GM21619 (cell line): ENCODE results near the gene ADGRG2.
"Not testable (repeated sequence)": the region's sequence is repeated elsewhere in the genome, so short reads cannot be mapped to it uniquely, and the experiment has no call there.

Experiments used
- ATAC-seq: cut with Tn5 transposase; IDR thresholded peaks from one replicate; pipeline ENCODE4 v1.9.1; 2021; ENCODE audit not compliant: unreplicated experiment

ADGRG2 gene

DNA sequence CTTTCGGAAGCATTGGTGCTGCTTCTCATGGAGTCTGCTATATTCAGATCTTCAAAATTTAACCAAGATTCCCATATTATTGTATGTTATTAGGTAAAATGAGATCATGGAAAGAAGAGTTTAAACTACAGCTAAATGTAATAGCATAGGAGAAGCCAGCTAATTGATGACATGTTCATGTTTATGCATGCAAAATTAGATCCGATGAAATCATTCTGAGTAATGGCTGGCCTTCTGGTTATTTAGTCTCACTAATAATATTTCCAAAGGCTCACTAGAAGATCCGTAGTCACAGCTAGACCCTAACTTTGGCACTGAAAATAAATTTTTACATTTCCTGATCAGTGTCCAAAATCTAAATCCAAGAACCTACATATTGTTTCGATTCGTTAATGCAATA lies 118.5 kb downstream of the ADGRG2 start:
- no peak for ATAC-seq

DNA sequence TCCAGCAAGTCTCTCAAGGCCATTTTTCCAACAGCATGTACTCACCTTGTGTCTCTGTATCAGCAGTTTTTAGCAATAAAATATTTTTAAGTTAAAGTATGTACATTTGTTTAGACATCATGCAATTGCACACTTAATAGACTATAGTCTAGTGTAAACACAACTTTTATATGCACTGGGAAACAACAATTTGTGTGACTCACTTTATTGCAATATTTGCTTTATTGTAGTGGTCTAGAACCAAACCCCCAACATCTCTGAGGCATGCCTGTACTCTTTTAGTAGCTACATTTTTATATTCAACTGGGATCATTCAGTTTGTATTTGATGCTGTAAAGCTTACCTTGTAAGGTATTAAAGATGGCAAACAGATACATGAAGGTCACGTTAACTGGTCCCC lies 123.6 kb downstream of the ADGRG2 start:
- no peak for ATAC-seq

DNA sequence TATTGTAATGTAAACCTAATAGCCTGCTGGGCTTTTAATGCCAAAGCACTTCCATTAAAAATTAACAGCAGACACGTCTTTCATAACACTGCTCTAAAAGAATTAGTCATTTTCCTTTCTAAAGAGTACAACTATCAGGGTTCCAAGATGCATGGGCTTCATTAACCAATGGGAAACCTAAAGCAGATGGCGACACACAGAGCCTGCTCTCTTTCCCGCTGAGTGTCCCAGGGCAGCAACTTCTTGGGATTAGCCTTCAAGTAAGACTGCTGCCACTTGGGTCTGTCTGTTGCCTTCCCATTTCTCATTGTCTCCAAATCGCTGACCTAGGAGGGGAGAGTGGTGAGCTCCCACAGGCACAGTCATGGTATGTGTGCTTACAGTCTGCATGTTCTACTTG lies 124.4 kb downstream of the ADGRG2 start:
- ATAC-seq, result no peak

GRCh38 chrX:18996536-18996935 lies 125.7 kb downstream of the ADGRG2 start:
- ATAC-seq, result no peak

DNA sequence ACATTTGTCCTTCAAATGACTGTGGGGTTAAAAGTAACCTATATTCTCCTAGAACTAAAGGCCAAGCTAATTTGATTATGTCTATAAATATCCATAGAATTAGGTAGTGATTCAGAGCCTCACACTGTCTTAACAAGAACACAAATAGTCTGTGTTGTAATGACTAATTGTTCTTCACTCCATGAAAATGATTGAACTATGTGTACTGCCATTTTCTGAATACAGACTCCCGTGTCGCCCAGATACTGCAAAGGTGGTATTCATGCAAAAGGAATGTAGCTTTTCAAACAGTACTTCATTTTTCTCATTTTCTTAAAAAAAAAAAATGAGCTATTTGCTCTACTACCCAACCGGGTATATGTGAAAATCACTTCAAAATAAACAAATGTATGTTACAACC lies 127.0 kb downstream of the ADGRG2 start:
- ATAC-seq, result no peak

DNA sequence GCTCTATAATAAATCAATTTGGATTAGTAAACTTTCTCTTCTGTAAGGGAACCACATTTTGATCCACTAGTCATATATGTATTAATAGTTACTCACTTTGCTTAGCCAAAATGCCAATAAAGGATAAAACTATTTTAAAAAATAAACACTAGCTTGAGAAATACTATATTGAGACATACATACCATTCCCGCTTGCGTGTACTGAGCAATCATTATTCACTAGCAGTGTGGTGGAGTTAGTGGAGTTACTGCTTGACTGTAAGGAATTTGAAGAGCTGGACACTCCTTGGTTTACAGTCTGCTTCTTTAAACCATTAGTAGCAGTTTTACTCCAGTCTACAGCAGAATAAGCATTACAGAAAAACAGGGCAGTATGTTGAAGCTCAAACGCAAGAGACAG lies 127.6 kb downstream of the ADGRG2 start:
- ATAC-seq, result no peak

DNA sequence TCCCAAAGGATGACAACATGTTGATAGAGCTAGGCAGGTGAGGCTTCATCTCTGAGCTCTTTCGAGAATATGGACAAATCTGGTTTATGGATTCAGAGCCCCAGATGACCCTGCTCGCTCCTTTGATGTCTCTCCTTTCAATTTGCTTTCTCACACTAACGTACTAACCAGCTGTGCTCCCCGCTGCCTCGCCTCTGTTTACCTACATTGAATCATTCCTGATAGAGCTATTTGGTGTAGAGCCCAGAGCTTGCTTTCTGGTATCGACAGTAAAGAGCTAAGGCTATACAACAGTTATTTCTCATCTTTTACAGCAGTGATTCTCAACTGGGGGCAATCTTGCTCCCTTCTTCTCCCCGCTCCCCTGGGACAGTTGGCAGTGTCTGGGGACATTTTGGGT lies 129.4 kb downstream of the ADGRG2 start:
- ATAC-seq, result no peak

GRCh38 chrX:18985186-18985435 lies 137.2 kb downstream of the ADGRG2 start:
- ATAC-seq, result no peak

GRCh38 chrX:18984381-18985185 lies 137.7 kb downstream of the ADGRG2 start:
- ATAC-seq, result peak; percentile 81

DNA sequence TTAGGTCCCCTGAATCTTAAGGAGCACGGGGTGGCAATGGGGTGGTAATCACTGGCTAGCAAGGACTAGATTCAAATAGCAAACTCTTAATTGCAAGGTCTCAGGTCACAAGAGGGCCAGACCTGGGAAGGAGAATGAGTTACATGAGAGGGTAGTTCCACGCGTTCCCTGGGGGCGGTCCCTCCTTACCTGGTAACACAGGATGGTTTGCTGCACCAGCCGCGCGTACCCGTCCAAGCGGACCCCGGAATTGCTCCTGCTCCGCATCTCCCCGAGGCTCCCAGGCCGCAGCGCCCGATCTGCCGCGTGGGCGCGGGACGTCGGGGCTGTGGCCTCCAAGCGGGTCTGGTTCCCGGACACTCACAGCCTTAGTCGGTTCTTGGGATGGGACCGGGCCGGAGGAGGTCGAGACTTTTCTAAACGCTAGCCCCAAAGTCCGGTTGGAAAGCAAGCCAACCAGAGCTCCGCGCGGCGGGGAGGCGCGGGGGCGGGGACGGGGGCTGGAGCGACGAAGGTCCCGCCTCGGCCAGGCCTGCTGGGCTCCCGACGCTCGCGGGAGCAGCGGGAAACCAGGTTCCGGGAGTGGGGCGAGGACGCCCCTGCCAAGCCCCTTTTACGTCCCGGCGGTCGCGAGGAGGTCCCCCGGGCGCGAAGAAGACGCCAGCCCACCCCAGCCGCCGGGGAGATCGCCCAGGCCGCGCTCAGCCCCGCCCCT lies 138.4 kb downstream of the ADGRG2 start, which contains the start of gene PHKA2:
Gene PHKA2 (minus strand): TSS at position 449 of the 715 bp plus-strand sequence. CDS start 182 bp downstream, at position 267.
- ATAC-seq, result peak; percentile 47

DNA sequence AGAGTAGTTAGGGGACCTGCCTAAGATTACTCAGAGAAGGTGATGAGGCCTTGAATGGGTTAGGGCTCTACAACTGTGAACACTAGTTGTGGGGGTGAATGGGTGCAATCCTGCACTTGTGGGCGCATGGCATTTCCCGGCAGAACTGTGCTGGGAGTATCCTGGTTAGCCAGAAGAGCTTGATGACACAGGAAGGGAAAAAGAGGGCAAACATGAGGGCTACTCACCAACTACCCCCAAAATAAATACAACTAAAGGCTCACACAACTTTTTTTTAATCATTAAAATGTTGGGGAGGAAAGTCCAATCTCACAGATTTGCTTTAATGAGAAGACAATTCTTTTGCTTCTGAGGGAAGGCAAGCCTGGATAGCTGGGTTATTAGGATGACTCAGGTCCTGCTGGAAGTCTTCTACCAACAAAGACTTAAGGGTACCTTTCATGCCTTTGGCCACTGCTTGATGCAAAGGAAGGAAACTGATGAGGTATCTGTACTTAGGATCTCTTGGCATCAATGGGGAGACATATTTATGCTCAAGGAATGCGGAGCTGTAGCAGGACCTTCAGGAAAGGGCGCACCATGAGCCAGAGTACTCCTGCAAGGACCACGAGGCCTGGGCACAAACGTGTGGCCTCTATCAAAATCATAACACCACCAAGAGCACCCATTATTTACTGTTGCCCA lies 141.0 kb downstream of the ADGRG2 start:
- no peak for ATAC-seq

GRCh38 chrX:18980262-18980661 lies 142.0 kb downstream of the ADGRG2 start:
- not testable (repeated sequence) for ATAC-seq

DNA sequence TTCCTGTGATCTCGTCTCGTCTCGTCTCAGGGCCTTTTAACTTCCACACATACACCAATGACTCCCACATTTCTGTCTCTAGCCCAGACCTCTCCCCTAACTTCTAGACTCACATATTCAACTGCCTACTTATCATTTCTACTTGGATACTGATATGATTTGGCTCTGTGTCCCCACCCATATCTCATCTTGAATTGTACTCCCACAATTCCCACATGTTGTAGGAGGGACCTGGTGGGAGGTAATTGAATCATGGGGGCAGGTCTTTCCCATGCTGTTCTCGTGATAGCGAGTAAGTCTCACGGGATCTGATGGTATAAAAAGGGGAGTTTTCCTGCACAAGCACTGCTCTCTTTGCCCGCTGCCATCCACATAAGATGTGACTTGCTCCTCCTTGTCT lies 147.3 kb downstream of the ADGRG2 start:
- no peak for ATAC-seq

DNA sequence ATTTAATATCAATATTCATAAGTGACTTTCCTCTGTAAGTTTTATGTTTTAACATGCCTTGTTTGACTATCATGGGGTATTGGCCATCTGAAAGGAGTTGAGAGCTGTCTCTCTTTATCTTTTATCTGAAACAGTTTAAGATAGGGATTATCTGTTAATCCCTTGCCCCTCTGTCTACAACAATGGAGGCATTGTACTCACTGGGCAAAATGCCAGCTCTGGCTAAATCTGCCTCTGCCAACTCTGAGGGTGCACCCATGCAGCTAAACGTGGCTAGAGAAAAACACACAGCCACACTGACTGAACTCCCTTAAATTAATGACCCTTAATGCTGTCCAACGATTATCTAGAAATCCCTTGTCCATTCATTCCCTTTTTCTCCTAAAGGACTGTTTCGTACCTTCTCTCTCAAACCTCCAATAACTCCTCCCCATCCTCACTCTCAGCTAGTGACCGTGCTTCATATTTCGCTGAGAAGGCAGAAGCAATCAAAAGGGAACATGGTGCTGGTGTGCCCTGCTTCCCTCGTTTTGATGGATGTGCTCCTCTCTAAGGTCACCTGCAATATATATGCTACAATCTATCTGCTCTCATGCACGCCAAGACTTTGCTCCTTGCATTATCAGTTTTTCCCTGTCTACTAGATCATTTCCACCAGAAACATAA lies 148.6 kb downstream of the ADGRG2 start:
- no peak for ATAC-seq

GRCh38 chrX:18971506-18971905 lies 150.8 kb downstream of the ADGRG2 start:
- ATAC-seq, result no peak

GRCh38 chrX:18970465-18970864 lies 151.8 kb downstream of the ADGRG2 start:
- no peak for ATAC-seq

DNA sequence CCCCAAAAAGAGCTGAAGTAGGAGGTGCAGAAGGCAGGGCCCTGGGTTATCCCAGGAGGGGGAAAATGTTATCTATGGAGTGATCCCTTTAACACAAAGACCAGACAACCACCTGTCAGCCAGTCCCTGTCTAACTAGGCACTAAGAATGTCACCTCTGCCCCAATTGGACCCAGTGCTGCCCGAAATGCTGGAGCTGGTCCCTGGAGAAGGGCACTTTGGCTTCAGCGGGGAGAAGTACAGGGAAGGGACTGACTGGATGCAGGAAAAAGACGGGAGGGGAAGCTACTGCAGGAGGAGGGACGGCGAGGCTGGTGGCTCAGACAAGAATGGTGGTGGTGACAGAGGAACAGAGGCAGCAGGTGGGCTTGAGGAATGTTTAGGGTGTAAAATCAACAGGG lies 155.6 kb downstream of the ADGRG2 start:
- no peak for ATAC-seq

DNA sequence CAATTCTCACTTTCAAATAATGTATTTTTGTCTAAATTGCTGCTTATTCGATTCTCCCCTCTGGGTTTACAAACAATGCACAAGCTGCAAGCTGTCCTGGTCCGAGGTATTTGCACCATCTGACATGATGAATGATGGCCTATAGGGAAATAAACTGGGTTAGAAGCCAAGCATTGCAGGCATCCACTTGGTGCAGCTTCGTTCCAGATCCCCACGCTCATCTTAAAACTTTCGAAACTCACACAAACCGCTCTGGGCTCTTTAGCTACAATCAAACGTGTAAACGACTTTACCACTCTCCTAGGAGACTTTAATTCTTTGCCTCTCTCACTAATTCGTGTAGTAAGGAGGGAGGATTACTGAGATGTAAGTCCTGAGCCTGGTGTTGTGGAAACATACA lies 157.4 kb downstream of the ADGRG2 start:
- no peak for ATAC-seq

DNA sequence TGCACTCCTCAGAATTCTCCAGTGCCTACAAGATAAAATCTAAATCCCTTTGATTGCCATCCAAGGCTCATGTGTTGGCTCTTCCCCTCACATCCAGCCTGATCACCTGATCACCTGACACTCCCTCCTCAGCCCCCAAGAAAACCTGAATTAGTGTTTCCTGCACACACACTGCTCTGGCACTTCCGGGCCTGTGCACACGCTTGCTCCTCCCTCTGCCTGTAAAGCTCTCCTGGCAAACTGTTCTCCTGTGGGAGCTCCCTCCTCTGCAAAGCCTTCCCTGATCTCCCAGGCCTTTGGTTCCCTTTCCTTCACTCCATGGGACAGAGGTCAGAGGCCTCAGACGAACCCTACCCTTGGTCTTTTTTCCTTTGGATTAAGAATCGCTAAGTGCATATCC lies 158.2 kb downstream of the ADGRG2 start:
- no peak for ATAC-seq

- ATAC-seq, result no peak
These were observed 159.9 kb downstream of the ADGRG2 start for GRCh38 chrX:18962329-18962728.

- ATAC-seq, result no peak
These were observed 160.6 kb downstream of the ADGRG2 start for GRCh38 chrX:18961686-18962085.
